ENCODE data around the gene CCDC171.

DNA sequence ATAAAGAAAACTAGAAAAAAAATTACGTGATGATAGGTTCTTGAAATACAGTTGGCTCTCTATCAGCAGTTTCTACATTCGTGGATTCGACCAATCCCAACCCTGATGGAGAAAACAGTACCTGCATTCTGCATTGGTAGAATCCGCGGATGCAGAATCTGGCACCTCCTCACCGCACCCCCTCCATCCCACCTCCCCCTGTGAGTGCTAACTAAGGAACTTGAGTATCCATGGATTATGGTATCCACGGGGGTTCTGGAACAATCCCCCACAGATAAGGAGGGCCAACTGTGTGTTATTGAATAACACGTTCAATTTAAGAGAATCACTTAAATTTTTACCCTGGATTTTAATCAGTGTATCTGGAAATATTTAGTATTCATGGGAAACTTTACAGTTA, 31.6 kb upstream of the CCDC171 start:
- TF ChIP-seq POLR2AphosphoS5 (IDR thresholded peaks at IDR 0.05) (no peak), POLR2A (IDR thresholded peaks at IDR 0.05) (no peak)

All from prostate gland (tissue), 1 donor.